Right lobe of liver (tissue), 4 donors: Measurements from ENCODE around the gene FUOM.

Experiments
- POLR2A ChIP-seq: fragments of 450-650 bp; IDR thresholded peaks from one replicate; pipeline ENCODE4 v1.6.1; 2017; ENCODE audit warnings: antibody characterized with exemption, mild to moderate bottlenecking
- TF ChIP-seq, protein P1 (sequence below), 4 donors: fragments of 200-600 bp in 3 of 4; fragments of 450-650 bp in 1 of 4; IDR thresholded peaks; one replicate each; pipeline versions ENCODE4 v1.5.1 to v1.8.0; 2016 to 2022; ENCODE audit warnings: antibody characterized with exemption in 4 of 4, mild to moderate bottlenecking in 2 of 4
- donor health status: DM: no; HTN: no; CAD: no.
- donor health status: DM: no; HTN: no; CAD: no.
- donor health status: DM: no; HTN: yes; CAD: no.

- TF ChIP-seq, protein P1, sequence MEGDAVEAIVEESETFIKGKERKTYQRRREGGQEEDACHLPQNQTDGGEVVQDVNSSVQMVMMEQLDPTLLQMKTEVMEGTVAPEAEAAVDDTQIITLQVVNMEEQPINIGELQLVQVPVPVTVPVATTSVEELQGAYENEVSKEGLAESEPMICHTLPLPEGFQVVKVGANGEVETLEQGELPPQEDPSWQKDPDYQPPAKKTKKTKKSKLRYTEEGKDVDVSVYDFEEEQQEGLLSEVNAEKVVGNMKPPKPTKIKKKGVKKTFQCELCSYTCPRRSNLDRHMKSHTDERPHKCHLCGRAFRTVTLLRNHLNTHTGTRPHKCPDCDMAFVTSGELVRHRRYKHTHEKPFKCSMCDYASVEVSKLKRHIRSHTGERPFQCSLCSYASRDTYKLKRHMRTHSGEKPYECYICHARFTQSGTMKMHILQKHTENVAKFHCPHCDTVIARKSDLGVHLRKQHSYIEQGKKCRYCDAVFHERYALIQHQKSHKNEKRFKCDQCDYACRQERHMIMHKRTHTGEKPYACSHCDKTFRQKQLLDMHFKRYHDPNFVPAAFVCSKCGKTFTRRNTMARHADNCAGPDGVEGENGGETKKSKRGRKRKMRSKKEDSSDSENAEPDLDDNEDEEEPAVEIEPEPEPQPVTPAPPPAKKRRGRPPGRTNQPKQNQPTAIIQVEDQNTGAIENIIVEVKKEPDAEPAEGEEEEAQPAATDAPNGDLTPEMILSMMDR (IDR thresholded peaks at IDR 0.05) = no peak
- no peak for TF ChIP-seq POLR2A
These were observed 10.3 kb upstream of the FUOM start for GRCh38 chr10:133368153-133368552.
